PC-9 (cell line): ENCODE results near the gene DGKG.

Source experiments
- CTCF ChIP-seq: fragments of 200-600 bp; sonication (generic); conservative IDR thresholded peaks from 2 replicates; pipeline ENCODE4 v1.6.1; 2017; ENCODE audit warnings: mixed run types, antibody characterized with exemption, mild to moderate bottlenecking, moderate library complexity
- EZH2 ChIP-seq: fragments of 200-600 bp; sonication (generic); IDR thresholded peaks from 2 replicates; pipeline ENCODE4 v1.8.0; 2017; ENCODE audit warnings: antibody characterized with exemption, low read depth

- no peak for TF ChIP-seq CTCF
- TF ChIP-seq EZH2 = no peak
Observed at GRCh38 chr3:186244016-186244415, 118.0 kb downstream of the DGKG start.
